Mucosa of gallbladder (tissue), 1 donor: Measurements from ENCODE around the gene SPATA25. TPM values are rescaled to one million over a fixed set of nuclear protein-coding genes. Genes with fewer than 3 reads are reported as not detected.
"Not testable (repeated sequence)": the region's sequence is repeated elsewhere in the genome, so short reads cannot be mapped to it uniquely, and the experiment has no call there.

Experiments used
- DNase-seq: peaks from one replicate; pipeline ENCODE4 v3.0.0-alpha.2; 2020; ENCODE audit warnings: low spot score
- total RNA-seq: library from RNA; stranded (reverse); gene quantifications from one replicate; pipeline ENCODE4 v1.2.1, GENCODE V29; 2021
- donor health status: DM: no; HTN: no; CAD: no.

SPATA25 gene
- total RNA-seq, 1 donor from 2014 or later: 2.8 TPM

GRCh38 chr20:45917790-45918141 lies 30.3 kb upstream of the SPATA25 start:
- DNase-seq: no peak

GRCh38 chr20:45913116-45913515 lies 25.7 kb upstream of the SPATA25 start:
- no peak for DNase-seq

GRCh38 chr20:45912344-45912682 lies 24.9 kb upstream of the SPATA25 start:
- DNase-seq: no peak

GRCh38 chr20:45911486-45912343 lies 24.3 kb upstream of the SPATA25 start, which contains the start of gene PLTP:
PLTP (minus strand) TSS chr20:45912155; CDS start chr20:45911452, 703 bp downstream.
- DNase-seq: peak; percentile 60

GRCh38 chr20:45910670-45911485 lies 23.5 kb upstream of the SPATA25 start:
- peak; percentile 98 for DNase-seq

- DNase-seq: no peak
These were observed 22.6 kb upstream of the SPATA25 start for GRCh38 chr20:45909817-45910669.

GRCh38 chr20:45909336-45909808 lies 21.9 kb upstream of the SPATA25 start:
- no peak for DNase-seq

GRCh38 chr20:45908084-45908483 lies 20.7 kb upstream of the SPATA25 start:
- DNase-seq: no peak

- DNase-seq: no peak
These were observed 20.0 kb upstream of the SPATA25 start for GRCh38 chr20:45907219-45907948.

GRCh38 chr20:45905505-45906079 lies 18.2 kb upstream of the SPATA25 start:
- DNase-seq: no peak

GRCh38 chr20:45904583-45905504 lies 17.4 kb upstream of the SPATA25 start:
- DNase-seq: no peak

GRCh38 chr20:45902199-45902701 lies 14.8 kb upstream of the SPATA25 start:
- DNase-seq: no peak

- DNase-seq: not testable (repeated sequence)
These were observed 13.9 kb upstream of the SPATA25 start for GRCh38 chr20:45901332-45901731.

GRCh38 chr20:45899046-45899835 lies 11.8 kb upstream of the SPATA25 start:
- no peak for DNase-seq

- DNase-seq: no peak
These were observed 10.9 kb upstream of the SPATA25 start for GRCh38 chr20:45898285-45898684.

- no peak for DNase-seq
These were observed 10.3 kb upstream of the SPATA25 start for GRCh38 chr20:45897692-45898091.

GRCh38 chr20:45897289-45897688 lies 9.9 kb upstream of the SPATA25 start:
- no peak for DNase-seq

- DNase-seq: no peak
These were observed 9.3 kb upstream of the SPATA25 start for GRCh38 chr20:45896641-45897161.
